Embryonic facial prominence (tissue), 1 donor: ENCODE results near the gene APC2.

Experiments
- DNase-seq: peaks from one replicate; pipeline ENCODE4 v3.0.0-alpha.2; 2016; ENCODE audit errors: extremely low spot score

The APC2 gene

GRCh38 chr19:1449467-1450442 is at the start of gene APC2:
TSS of gene APC2 (plus strand) at chr19:1450121. CDS start at chr19:1453002, 2,881 bp downstream.
- DNase-seq, result no peak

- DNase-seq, result no peak
Observed at GRCh38 chr19:1400281-1401137, 49.4 kb upstream of the APC2 start.

- DNase-seq, result no peak
Observed at GRCh38 chr19:1401138-1401888, 48.6 kb upstream of the APC2 start, which contains the start of gene GAMT. TSS of gene GAMT (minus strand) at chr19:1401542. CDS start at chr19:1401476, 66 bp downstream.

- DNase-seq, result no peak
Observed at GRCh38 chr19:1401889-1402217, 48.1 kb upstream of the APC2 start.

- DNase-seq, result no peak
Observed at GRCh38 chr19:1402411-1403070, 47.4 kb upstream of the APC2 start.

GRCh38 chr19:1406774-1407527 is 43.0 kb upstream of the APC2 start:
- peak; percentile 92 for DNase-seq

GRCh38 chr19:1407528-1408299 is 42.2 kb upstream of the APC2 start, which contains the start of gene DAZAP1:
TSS of gene DAZAP1 (plus strand) at chr19:1407586. CDS start at chr19:1407774, 188 bp downstream.
- DNase-seq, result no peak

- no peak for DNase-seq
Observed at GRCh38 chr19:1408300-1409203, 41.4 kb upstream of the APC2 start.

GRCh38 chr19:1409204-1410005 is 40.5 kb upstream of the APC2 start:
- no peak for DNase-seq

- no peak for DNase-seq
Observed at GRCh38 chr19:1410136-1410786, 39.7 kb upstream of the APC2 start.

GRCh38 chr19:1410789-1411188 is 39.1 kb upstream of the APC2 start:
- DNase-seq, result no peak

- no peak for DNase-seq
Observed at GRCh38 chr19:1411255-1412191, 38.4 kb upstream of the APC2 start.

- no peak for DNase-seq
Observed at GRCh38 chr19:1412323-1412923, 37.5 kb upstream of the APC2 start.

GRCh38 chr19:1412995-1413800 is 36.7 kb upstream of the APC2 start:
- DNase-seq, result no peak
